OCI-LY3 (cell line): ENCODE measurements around the gene LCE4A.

Source experiments
- CTCF ChIP-seq: fragments of 200-600, 300-600 bp; sonication (generic); IDR thresholded peaks from 2 replicates; pipeline ENCODE4 v1.5.1; 2014; ENCODE audit warnings: antibody characterized with exemption, low read length, low read depth
- EZH2phosphoT487 ChIP-seq: fragments of 200-600 bp; shearing (Covaris generic); IDR thresholded peaks from 2 replicates; pipeline ENCODE4 v1.6.1; 2018; ENCODE audit warnings: antibody characterized with exemption, mixed run types, low read depth

- TF ChIP-seq CTCF (no peak), EZH2phosphoT487 (no peak)
Measured at GRCh38 chr1:152756872-152757271, 48.9 kb downstream of the LCE4A start.
